Mesenchymal stem cell (in vitro differentiated cells and primary cell): ENCODE results near the gene CDV3.
A peak's percentile ranks its signal among the peaks of the same experiment; 100 is the strongest.

Experiments
- DNase-seq: peaks from one replicate; pipeline ENCODE4 v3.0.0-alpha.2; 2013
- H2AFZ ChIP-seq: one replicate; pipeline ENCODE4 v1.6.1; 2013; ENCODE audit warnings: low read depth, mild to moderate bottlenecking, control low read depth, inconsistent platforms, low read length, moderate library complexity
- H2AK5ac ChIP-seq: 2 replicates; pipeline ENCODE4 v1.6.1; 2013; ENCODE audit warnings: low read length, moderate library complexity, mild to moderate bottlenecking, inconsistent platforms; ENCODE audit not compliant: severe bottlenecking
- H2BK120ac ChIP-seq: one replicate; pipeline ENCODE4 v1.6.1; 2013; ENCODE audit warnings: low read depth, mild to moderate bottlenecking, inconsistent platforms, low read length, moderate library complexity
- H2BK12ac ChIP-seq, 2 experiments: one replicate each; pipeline ENCODE4 v1.6.1; 2013; ENCODE audit warnings: inconsistent platforms in 2 of 2, low read length in 2 of 2, mild to moderate bottlenecking in 2 of 2, moderate library complexity in 2 of 2, control low read depth in 1 of 2
- H2BK15ac ChIP-seq: one replicate; pipeline ENCODE4 v1.6.1; 2013; ENCODE audit warnings: mild to moderate bottlenecking, low read depth, inconsistent platforms; ENCODE audit not compliant: poor library complexity, severe bottlenecking
- H2BK5ac ChIP-seq: 2 replicates; pipeline ENCODE4 v1.6.1; 2013; ENCODE audit warnings: low read depth, mild to moderate bottlenecking, low read length, control low read depth, inconsistent platforms; ENCODE audit not compliant: poor library complexity, severe bottlenecking
- H3K14ac ChIP-seq, 2 experiments: one replicate each; pipeline ENCODE4 v1.6.1; 2013; ENCODE audit warnings: inconsistent platforms in 2 of 2, low read length in 2 of 2, control low read depth in 1 of 2, mild to moderate bottlenecking in 1 of 2, moderate library complexity in 1 of 2
- H3K18ac ChIP-seq, 2 experiments: one replicate each; pipeline ENCODE4 v1.6.1; 2013; ENCODE audit warnings: inconsistent platforms in 2 of 2, low read length in 2 of 2, control low read depth in 1 of 2, low read depth in 1 of 2, mild to moderate bottlenecking in 1 of 2
- H3K23ac ChIP-seq, 2 experiments: one replicate each; pipeline ENCODE4 v1.6.1; 2013; ENCODE audit warnings: inconsistent platforms in 2 of 2, low read length in 2 of 2, mild to moderate bottlenecking in 2 of 2, moderate library complexity in 2 of 2, control low read depth in 1 of 2
- H3K27ac ChIP-seq: 2 replicates; pipeline ENCODE4 v1.5.1; 2013; ENCODE audit warnings: mild to moderate bottlenecking, moderate library complexity, low read length, control low read depth, inconsistent platforms; ENCODE audit not compliant: poor library complexity, severe bottlenecking
- H3K27me3 ChIP-seq, 2 experiments: 2 replicates each; pipeline versions ENCODE4 v1.6.1 to v1.7.0; 2013; ENCODE audit warnings: low read length in 2 of 2, mild to moderate bottlenecking in 2 of 2, moderate library complexity in 2 of 2, control low read depth in 1 of 2, inconsistent platforms in 1 of 2; ENCODE audit not compliant: control insufficient read depth in 1 of 2, insufficient read depth in 1 of 2
- H3K36me3 ChIP-seq, 2 experiments: 2 replicates each; pipeline versions ENCODE4 v1.6.1 to v1.7.0; 2013; ENCODE audit warnings: low read length in 2 of 2, control low read depth in 1 of 2, inconsistent platforms in 1 of 2, low read depth in 1 of 2, mild to moderate bottlenecking in 1 of 2; ENCODE audit not compliant: insufficient read depth in 2 of 2, control insufficient read depth in 1 of 2
- H3K4ac ChIP-seq, 2 experiments: one replicate each; pipeline ENCODE4 v1.6.1; 2013; ENCODE audit warnings: inconsistent platforms in 2 of 2, low read length in 2 of 2, mild to moderate bottlenecking in 2 of 2, moderate library complexity in 2 of 2, control low read depth in 1 of 2, low read depth in 1 of 2
- H3K4me1 ChIP-seq: 2 replicates; pipeline ENCODE4 v1.6.1; 2013; ENCODE audit warnings: low read depth, low read length, control low read depth; ENCODE audit not compliant: control insufficient read depth, insufficient read depth
- H3K4me2 ChIP-seq: 2 replicates; pipeline ENCODE4 v1.6.1; 2013; ENCODE audit warnings: low read length, mild to moderate bottlenecking, inconsistent platforms; ENCODE audit not compliant: poor library complexity, severe bottlenecking
- H3K4me3 ChIP-seq, 2 experiments: 2 replicates each; pipeline versions ENCODE4 v1.5.1 to v1.7.0; 2013; ENCODE audit warnings: low read length in 2 of 2, mild to moderate bottlenecking in 2 of 2, control low read depth in 1 of 2, low read depth in 1 of 2; ENCODE audit not compliant: insufficient read depth in 1 of 2
- H3K79me1 ChIP-seq: replicated peaks from 2 replicates; pipeline ENCODE4 v1.6.1; 2013; ENCODE audit warnings: mild to moderate bottlenecking, control low read depth, low read length, inconsistent platforms; ENCODE audit not compliant: poor library complexity, severe bottlenecking
- H3K9ac ChIP-seq: 2 replicates; pipeline ENCODE4 v1.7.0; 2013; ENCODE audit warnings: mild to moderate bottlenecking, low read length, moderate library complexity
- H3K9me3 ChIP-seq: 2 replicates; pipeline ENCODE4 v1.7.0; 2013; ENCODE audit warnings: mild to moderate bottlenecking, low read length; ENCODE audit not compliant: control insufficient read depth
- H4K8ac ChIP-seq: one replicate; pipeline ENCODE4 v1.6.1; 2013; ENCODE audit warnings: inconsistent platforms, mild to moderate bottlenecking, low read length, moderate library complexity
- H4K91ac ChIP-seq: one replicate; pipeline ENCODE4 v1.6.1; 2013; ENCODE audit warnings: mild to moderate bottlenecking, low read length, inconsistent platforms
- WGBS: methylation state at CpG from one replicate; pipeline ENCODE4 v1.1.7; 2013; ENCODE audit warnings: mixed read lengths; 5-methylcytosine and 5-hydroxymethylcytosine counted together

The CDV3 gene

DNA sequence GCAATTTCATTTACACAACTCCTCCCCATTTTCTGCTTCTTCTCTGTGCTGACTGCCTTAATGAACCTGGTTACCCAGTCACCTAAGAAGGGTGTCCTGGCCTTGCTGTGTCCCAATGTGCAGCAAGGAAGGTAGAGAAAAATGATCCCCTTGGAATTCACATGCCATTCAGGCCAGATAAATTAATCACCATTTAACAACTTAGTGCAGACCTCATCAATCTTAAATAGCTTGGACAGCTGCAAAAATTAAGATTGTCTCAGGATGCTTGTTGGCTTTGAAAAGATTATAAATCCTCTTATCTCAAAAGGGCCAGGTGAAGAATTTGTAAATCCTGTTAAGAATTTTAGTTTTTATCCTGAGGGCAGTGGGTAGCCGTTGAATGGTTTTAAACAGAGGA, 9.7 kb upstream of the CDV3 start:
- no peak overlapping the region for H2BK15ac ChIP-seq
- no peak overlapping the region for H3K4me3 ChIP-seq
- WGBS: 91% methylated on average over 1 of the region's 1 CpG
- H2AK5ac ChIP-seq: no peak overlapping the region
- no peak overlapping the region for H3K14ac ChIP-seq
- no peak overlapping the region for H2BK5ac ChIP-seq
- no peaks in the 10 kb centered on the region for H3K36me3 ChIP-seq
- H3K18ac ChIP-seq: peak overlapping the region in 1 of 2 experiments; percentile 66
- H2BK12ac ChIP-seq: peak overlapping the region in 1 of 2 experiments; percentile 71
- H3K23ac ChIP-seq: no peak overlapping the region
- peaks cover 8% of the 10 kb centered on the region for H3K4me1 ChIP-seq
- no peak overlapping the region for H3K4me2 ChIP-seq
- no peak overlapping the region for H3K4ac ChIP-seq
- no peak overlapping the region for H3K9ac ChIP-seq
- H3K27me3 ChIP-seq: no peaks in the 10 kb centered on the region
- H3K79me1 ChIP-seq: no peaks in the 10 kb centered on the region
- H4K91ac ChIP-seq: no peak overlapping the region
- no peak overlapping the region for H2AFZ ChIP-seq
- H2BK120ac ChIP-seq: no peak overlapping the region
- no peak for DNase-seq
- no peak overlapping the region for H4K8ac ChIP-seq
- no peak overlapping the region for H3K27ac ChIP-seq
- H3K9me3 ChIP-seq: no peaks in the 10 kb centered on the region

DNA sequence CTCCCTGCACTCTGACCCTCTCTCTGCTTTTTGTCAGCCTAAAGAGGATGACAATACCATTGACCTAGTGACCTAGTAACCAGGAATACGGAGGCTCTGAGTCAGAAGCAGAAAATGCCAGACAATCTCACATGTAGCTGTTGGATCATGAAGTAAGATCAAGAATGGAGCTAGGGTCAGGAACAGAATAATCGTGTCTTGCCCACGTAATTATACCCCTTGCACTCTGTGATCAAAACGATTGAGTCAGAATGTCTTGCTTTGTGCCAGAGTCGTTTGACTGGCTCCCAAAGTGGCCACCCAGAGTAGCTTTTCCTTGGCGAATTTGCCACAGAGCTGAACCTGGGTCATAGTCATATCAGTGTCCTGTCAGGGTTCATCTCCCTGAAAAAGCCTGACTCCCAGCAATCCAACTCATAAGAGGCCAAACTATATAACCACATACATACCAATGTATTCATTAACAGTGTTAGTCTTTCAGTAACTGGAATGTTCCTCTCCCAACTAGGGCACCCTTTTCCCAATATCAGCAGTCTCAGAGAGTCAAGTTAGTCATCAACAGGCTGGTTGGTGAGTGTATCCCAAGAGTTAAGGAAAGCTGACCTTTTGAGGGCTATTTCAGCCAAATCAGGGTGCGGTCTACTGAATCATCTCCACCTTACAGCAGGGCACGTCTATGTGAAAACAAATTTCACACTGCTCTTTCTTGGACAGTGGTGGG, 5.0 kb upstream of the CDV3 start:
- Histone ChIP-seq H4K91ac (no peak overlapping the region), H3K4me3 (peak overlapping the region in 1 of 2 experiments; percentile 17), H2BK5ac (peak overlapping the region; percentile 80), H3K18ac (peak overlapping the region; percentile 11 to 45), H3K9me3 (no peaks in the 10 kb centered on the region), H3K4me2 (peak overlapping the region; percentile 11), H3K27me3 (no peaks in the 10 kb centered on the region), H2BK120ac (no peak overlapping the region), H3K27ac (peak overlapping the region; percentile 100), H2AFZ (no peak overlapping the region), H2BK15ac (no peak overlapping the region), H3K4me1 (peaks cover 16% of the 10 kb centered on the region), H2BK12ac (no peak overlapping the region), H3K23ac (no peak overlapping the region), H3K4ac (no peak overlapping the region), H4K8ac (no peak overlapping the region), H3K9ac (no peak overlapping the region), H3K36me3 (no peaks in the 10 kb centered on the region), H3K14ac (no peak overlapping the region), H3K79me1 (peaks cover 4% of the 10 kb centered on the region), H2AK5ac (peak overlapping the region; percentile 62)
- DNase-seq: peak; percentile 90
- WGBS: 14% methylated on average over 8 of the region's 8 CpGs

DNA sequence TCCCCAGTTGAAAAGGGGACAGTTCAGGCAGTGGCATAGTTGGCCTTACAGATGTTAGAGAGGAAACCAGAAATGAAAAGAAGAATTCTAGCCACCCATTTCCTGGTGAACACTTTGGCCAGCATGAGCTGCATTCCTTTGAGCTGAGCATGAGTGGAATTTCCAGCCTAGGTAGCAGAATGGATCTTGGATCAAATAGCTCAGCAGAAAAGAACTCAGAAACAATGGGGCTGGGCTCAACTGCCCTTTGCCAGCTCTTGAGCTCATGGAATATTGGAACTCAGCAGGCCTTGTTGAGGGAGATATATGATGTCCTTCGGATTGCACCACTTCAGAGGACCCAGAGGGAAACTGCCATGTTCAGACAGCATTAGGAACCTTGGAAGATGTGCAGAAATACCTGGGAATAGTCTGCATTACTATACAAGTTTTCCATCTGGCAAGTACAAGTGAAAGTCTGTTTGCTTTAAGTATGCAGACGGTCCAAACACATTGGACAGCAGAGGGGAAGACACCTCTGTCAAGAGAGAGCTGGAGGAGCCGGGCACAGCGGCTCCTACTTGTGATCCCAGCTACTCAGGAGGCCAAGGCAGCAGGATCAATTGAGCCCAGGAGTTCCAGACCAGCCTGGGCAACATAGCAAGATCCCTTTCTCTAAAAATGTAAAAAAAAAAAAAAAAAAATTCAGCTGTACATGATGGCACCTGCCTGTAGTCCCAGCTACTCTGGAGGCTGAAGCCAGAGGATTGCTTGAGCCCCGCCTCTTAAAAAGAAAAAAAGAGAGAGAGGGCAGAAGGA, 3.1 kb upstream of the CDV3 start:
- Histone ChIP-seq H2BK120ac (peak overlapping the region; percentile 35), H3K4me3 (no peak overlapping the region), H3K4me1 (peaks cover 9% of the 10 kb centered on the region), H2AK5ac (peak overlapping the region; percentile 96), H3K79me1 (peaks cover 4% of the 10 kb centered on the region), H2BK15ac (no peak overlapping the region), H3K4ac (peak overlapping the region; percentile 31 to 43), H3K27me3 (no peaks in the 10 kb centered on the region), H4K91ac (peak overlapping the region; percentile 73), H2BK5ac (peak overlapping the region; percentile 97), H3K23ac (no peak overlapping the region), H3K4me2 (peak overlapping the region; percentile 32), H4K8ac (peak overlapping the region; percentile 73), H3K27ac (peak overlapping the region; percentile 100), H3K14ac (no peak overlapping the region), H3K36me3 (peaks cover 0 to 5% of the 10 kb centered on the region in 2 experiments), H3K9ac (peak overlapping the region; percentile 24), H3K18ac (peak overlapping the region; percentile 21 to 47), H2BK12ac (peak overlapping the region; percentile 45 to 80), H2AFZ (no peak overlapping the region), H3K9me3 (no peaks in the 10 kb centered on the region)
- DNase-seq: peak; percentile 79
- 53% methylated on average over 5 of the region's 5 CpGs for WGBS

DNA sequence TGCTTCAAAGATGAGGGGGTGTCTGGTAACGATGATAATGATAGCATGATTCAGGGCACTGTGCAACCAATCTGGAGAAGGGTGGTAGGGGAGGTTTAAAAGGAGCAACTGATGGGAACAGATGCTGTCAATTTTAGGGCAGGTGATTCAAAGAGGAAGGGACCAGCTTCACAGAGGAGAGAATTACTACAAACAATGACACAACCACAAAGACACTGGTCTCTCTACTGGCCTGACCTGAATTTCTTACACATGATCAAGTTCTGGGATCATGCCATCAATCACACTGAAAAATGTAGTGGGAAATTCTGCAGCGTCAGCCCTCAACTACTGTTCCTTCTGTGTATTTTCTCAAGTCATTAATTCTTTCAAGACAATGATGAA, 2.6 kb upstream of the CDV3 start:
- H2AK5ac ChIP-seq: peak overlapping the region; percentile 93
- H2BK120ac ChIP-seq: no peak overlapping the region
- H3K27me3 ChIP-seq: no peaks in the 10 kb centered on the region
- H3K4me1 ChIP-seq: peaks cover 9% of the 10 kb centered on the region
- no peak overlapping the region for H3K23ac ChIP-seq
- H3K4me2 ChIP-seq: no peak overlapping the region
- peaks cover 0 to 11% of the 10 kb centered on the region in 2 experiments for H3K36me3 ChIP-seq
- no peak overlapping the region for H3K9ac ChIP-seq
- H3K79me1 ChIP-seq: peaks cover 4% of the 10 kb centered on the region
- H2AFZ ChIP-seq: no peak overlapping the region
- H3K9me3 ChIP-seq: no peaks in the 10 kb centered on the region
- DNase-seq: peak; percentile 40
- peak overlapping the region; percentile 41 to 45 for H2BK12ac ChIP-seq
- no peak overlapping the region for H2BK15ac ChIP-seq
- H3K14ac ChIP-seq: no peak overlapping the region
- H3K27ac ChIP-seq: peak overlapping the region; percentile 100
- no peak overlapping the region for H4K8ac ChIP-seq
- H4K91ac ChIP-seq: no peak overlapping the region
- no peak overlapping the region for H3K4me3 ChIP-seq
- H2BK5ac ChIP-seq: peak overlapping the region; percentile 97
- peak overlapping the region; percentile 3 to 34 for H3K18ac ChIP-seq
- 46% methylated on average over 1 of the region's 2 CpGs for WGBS
- peak overlapping the region in 1 of 2 experiments; percentile 43 for H3K4ac ChIP-seq
